Measurements from ENCODE around the gene ZNF692.

Gene ZNF692

GRCh38 chr1:248858891-248859889 lies at the start of gene ZNF692:
Gene ZNF692, minus strand, starts transcription at chr1:248859085. Its CDS starts 776 bp downstream, at chr1:248858309.
- Histone ChIP-seq H3K4me3 (ENCODE audit: low read length) (peak within 1 kb of the TSS; percentile 93), H3K27me3 (ENCODE audit: control insufficient read depth, insufficient read depth, low read length) (no peaks in the 10 kb centered on the region), H3K36me3 (ENCODE audit: control insufficient read depth, insufficient read depth, low read length) (peaks cover 6% of the 10 kb centered on the region), H3K27ac (ENCODE audit: low read depth, low read length) (peak within 1 kb of the TSS; percentile 91), H3K9ac (ENCODE audit: low read length) (peak within 1 kb of the TSS; percentile 89), H3K4me1 (ENCODE audit: control insufficient read depth, insufficient read depth, low read length) (peaks cover 14% of the 10 kb centered on the region)

- peaks cover 6% of the 10 kb centered on the region for H3K4me1 ChIP-seq (ENCODE audit: control insufficient read depth, insufficient read depth, low read length)
Measured at GRCh38 chr1:248906753-248907661, 48.1 kb upstream of the ZNF692 start.

GRCh38 chr1:248906009-248906752 lies 47.3 kb upstream of the ZNF692 start, which contains the start of gene PGBD2:
Gene PGBD2, plus strand, starts transcription at chr1:248906235. Its CDS starts 7,628 bp downstream, at chr1:248913863.
- peaks cover 6% of the 10 kb centered on the region for H3K4me1 ChIP-seq (ENCODE audit: control insufficient read depth, insufficient read depth, low read length)
- no peaks in the 10 kb centered on the region for H3K36me3 ChIP-seq (ENCODE audit: control insufficient read depth, insufficient read depth, low read length)
- H3K4me3 ChIP-seq (ENCODE audit: low read length) = peak within 1 kb of the TSS; percentile 99
- H3K27me3 ChIP-seq (ENCODE audit: control insufficient read depth, insufficient read depth, low read length) = no peaks in the 10 kb centered on the region
- peak within 1 kb of the TSS; percentile 98 for H3K27ac ChIP-seq (ENCODE audit: low read depth, low read length)
- H3K9ac ChIP-seq (ENCODE audit: low read length) = peak within 1 kb of the TSS; percentile 85

More at GRCh38 chr1:248906753-248907661, 48.1 kb upstream of the ZNF692 start:
- Histone ChIP-seq H3K27me3 (ENCODE audit: control insufficient read depth, insufficient read depth, low read length) (no peaks in the 10 kb centered on the region), H3K36me3 (ENCODE audit: control insufficient read depth, insufficient read depth, low read length) (no peaks in the 10 kb centered on the region), H3K9ac (ENCODE audit: low read length) (peak overlapping the region; percentile 26), H3K27ac (ENCODE audit: low read depth, low read length) (peak overlapping the region; percentile 89), H3K4me3 (ENCODE audit: low read length) (peak overlapping the region; percentile 90)

GRCh38 chr1:248905662-248906008 lies 46.8 kb upstream of the ZNF692 start:
- peak overlapping the region; percentile 57 for H3K9ac ChIP-seq (ENCODE audit: low read length)
- no peaks in the 10 kb centered on the region for H3K27me3 ChIP-seq (ENCODE audit: control insufficient read depth, insufficient read depth, low read length)
- H3K4me3 ChIP-seq (ENCODE audit: low read length) = peak overlapping the region; percentile 99
- H3K36me3 ChIP-seq (ENCODE audit: control insufficient read depth, insufficient read depth, low read length) = no peaks in the 10 kb centered on the region
- peak overlapping the region; percentile 98 for H3K27ac ChIP-seq (ENCODE audit: low read depth, low read length)
- peaks cover 6% of the 10 kb centered on the region for H3K4me1 ChIP-seq (ENCODE audit: control insufficient read depth, insufficient read depth, low read length)

GRCh38 chr1:248904437-248905216 lies 45.7 kb upstream of the ZNF692 start:
- H3K9ac ChIP-seq (ENCODE audit: low read length) = no peak overlapping the region
- H3K4me1 ChIP-seq (ENCODE audit: control insufficient read depth, insufficient read depth, low read length) = peaks cover 6% of the 10 kb centered on the region
- H3K36me3 ChIP-seq (ENCODE audit: control insufficient read depth, insufficient read depth, low read length) = no peaks in the 10 kb centered on the region
- no peaks in the 10 kb centered on the region for H3K27me3 ChIP-seq (ENCODE audit: control insufficient read depth, insufficient read depth, low read length)
- no peak overlapping the region for H3K27ac ChIP-seq (ENCODE audit: low read depth, low read length)
- H3K4me3 ChIP-seq (ENCODE audit: low read length) = no peak overlapping the region

GRCh38 chr1:248901578-248901977 lies 42.7 kb upstream of the ZNF692 start:
- H3K4me1 ChIP-seq (ENCODE audit: control insufficient read depth, insufficient read depth, low read length) = peaks cover 6% of the 10 kb centered on the region
- no peak overlapping the region for H3K27ac ChIP-seq (ENCODE audit: low read depth, low read length)
- no peaks in the 10 kb centered on the region for H3K27me3 ChIP-seq (ENCODE audit: control insufficient read depth, insufficient read depth, low read length)
- H3K9ac ChIP-seq (ENCODE audit: low read length) = no peak overlapping the region
- H3K4me3 ChIP-seq (ENCODE audit: low read length) = no peak overlapping the region
- H3K36me3 ChIP-seq (ENCODE audit: control insufficient read depth, insufficient read depth, low read length) = no peaks in the 10 kb centered on the region

GRCh38 chr1:248900637-248901036 lies 41.8 kb upstream of the ZNF692 start:
- Histone ChIP-seq H3K4me3 (ENCODE audit: low read length) (no peak overlapping the region), H3K27ac (ENCODE audit: low read depth, low read length) (no peak overlapping the region), H3K4me1 (ENCODE audit: control insufficient read depth, insufficient read depth, low read length) (peaks cover 5% of the 10 kb centered on the region), H3K9ac (ENCODE audit: low read length) (no peak overlapping the region), H3K27me3 (ENCODE audit: control insufficient read depth, insufficient read depth, low read length) (no peaks in the 10 kb centered on the region), H3K36me3 (ENCODE audit: control insufficient read depth, insufficient read depth, low read length) (no peaks in the 10 kb centered on the region)

GRCh38 chr1:248897412-248898337 lies 38.8 kb upstream of the ZNF692 start:
- no peaks in the 10 kb centered on the region for H3K27me3 ChIP-seq (ENCODE audit: control insufficient read depth, insufficient read depth, low read length)
- no peak overlapping the region for H3K27ac ChIP-seq (ENCODE audit: low read depth, low read length)
- no peaks in the 10 kb centered on the region for H3K4me1 ChIP-seq (ENCODE audit: control insufficient read depth, insufficient read depth, low read length)
- H3K9ac ChIP-seq (ENCODE audit: low read length) = no peak overlapping the region
- no peaks in the 10 kb centered on the region for H3K36me3 ChIP-seq (ENCODE audit: control insufficient read depth, insufficient read depth, low read length)
- H3K4me3 ChIP-seq (ENCODE audit: low read length) = no peak overlapping the region

GRCh38 chr1:248894837-248895236 lies 36.0 kb upstream of the ZNF692 start:
- no peak overlapping the region for H3K27ac ChIP-seq (ENCODE audit: low read depth, low read length)
- no peak overlapping the region for H3K9ac ChIP-seq (ENCODE audit: low read length)
- H3K4me3 ChIP-seq (ENCODE audit: low read length) = no peak overlapping the region
- H3K4me1 ChIP-seq (ENCODE audit: control insufficient read depth, insufficient read depth, low read length) = no peaks in the 10 kb centered on the region
- no peaks in the 10 kb centered on the region for H3K36me3 ChIP-seq (ENCODE audit: control insufficient read depth, insufficient read depth, low read length)
- no peaks in the 10 kb centered on the region for H3K27me3 ChIP-seq (ENCODE audit: control insufficient read depth, insufficient read depth, low read length)

- Histone ChIP-seq H3K27me3 (ENCODE audit: control insufficient read depth, insufficient read depth, low read length) (no peaks in the 10 kb centered on the region), H3K36me3 (ENCODE audit: control insufficient read depth, insufficient read depth, low read length) (no peaks in the 10 kb centered on the region), H3K27ac (ENCODE audit: low read depth, low read length) (no peak overlapping the region), H3K9ac (ENCODE audit: low read length) (no peak overlapping the region), H3K4me1 (ENCODE audit: control insufficient read depth, insufficient read depth, low read length) (no peaks in the 10 kb centered on the region), H3K4me3 (ENCODE audit: low read length) (no peak overlapping the region)
Measured at GRCh38 chr1:248892590-248892989, 33.7 kb upstream of the ZNF692 start.
